Measurements from ENCODE around the gene MIA3.

DNA sequence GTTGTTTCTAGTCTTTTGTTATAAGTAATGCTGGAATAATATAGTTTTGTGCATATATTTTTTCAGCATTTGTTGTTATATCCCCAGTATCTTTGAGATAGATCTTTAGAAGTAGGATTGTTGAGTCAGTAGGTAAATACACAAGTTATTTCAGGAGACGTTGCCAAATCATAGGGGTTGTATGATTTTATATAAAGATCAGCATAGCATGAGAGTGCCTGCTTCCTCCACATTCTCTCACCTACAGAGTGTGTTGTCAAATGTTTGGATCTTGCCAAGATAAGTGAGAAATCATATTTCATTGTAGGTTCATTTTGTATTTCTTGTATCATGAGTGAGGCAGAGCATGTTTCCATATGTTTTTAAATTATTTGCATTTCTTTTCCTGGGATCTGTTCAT lies 24.6 kb downstream of the MIA3 start:
- no peak for TF ChIP-seq POLR2A (IDR thresholded peaks at IDR 0.05)
- TF ChIP-seq, protein P1, sequence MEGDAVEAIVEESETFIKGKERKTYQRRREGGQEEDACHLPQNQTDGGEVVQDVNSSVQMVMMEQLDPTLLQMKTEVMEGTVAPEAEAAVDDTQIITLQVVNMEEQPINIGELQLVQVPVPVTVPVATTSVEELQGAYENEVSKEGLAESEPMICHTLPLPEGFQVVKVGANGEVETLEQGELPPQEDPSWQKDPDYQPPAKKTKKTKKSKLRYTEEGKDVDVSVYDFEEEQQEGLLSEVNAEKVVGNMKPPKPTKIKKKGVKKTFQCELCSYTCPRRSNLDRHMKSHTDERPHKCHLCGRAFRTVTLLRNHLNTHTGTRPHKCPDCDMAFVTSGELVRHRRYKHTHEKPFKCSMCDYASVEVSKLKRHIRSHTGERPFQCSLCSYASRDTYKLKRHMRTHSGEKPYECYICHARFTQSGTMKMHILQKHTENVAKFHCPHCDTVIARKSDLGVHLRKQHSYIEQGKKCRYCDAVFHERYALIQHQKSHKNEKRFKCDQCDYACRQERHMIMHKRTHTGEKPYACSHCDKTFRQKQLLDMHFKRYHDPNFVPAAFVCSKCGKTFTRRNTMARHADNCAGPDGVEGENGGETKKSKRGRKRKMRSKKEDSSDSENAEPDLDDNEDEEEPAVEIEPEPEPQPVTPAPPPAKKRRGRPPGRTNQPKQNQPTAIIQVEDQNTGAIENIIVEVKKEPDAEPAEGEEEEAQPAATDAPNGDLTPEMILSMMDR (IDR thresholded peaks at IDR 0.05): no peak
